Activated T-cell treated with anti-CD3 and anti-CD28 coated beads, Interleukin-2, amount 50 U/mL, for 72 hours (primary cell): ENCODE data around the gene ACTR1B. TPM values are rescaled to one million over a fixed set of nuclear protein-coding genes. Genes with fewer than 3 reads are reported as not detected.
A peak's percentile ranks its signal among the peaks of the same experiment; 100 is the strongest.
"Not testable (repeated sequence)": the region's sequence is repeated elsewhere in the genome, so short reads cannot be mapped to it uniquely, and the experiment has no call there.

Experiments used
- ATAC-seq, 2 donors: fragments of 150-1000 bp; cut with Tn5 transposase; replicated peaks in 1 of 2; 2 replicates each; pipeline ENCODE4 v1.10.0; 2021; ENCODE audit warnings: moderate library complexity in 2 of 2, mild to moderate bottlenecking in 1 of 2
- DNase-seq, 2 donors: peaks; one replicate each; pipeline ENCODE4 v3.0.0; 2021 to 2022; ENCODE audit warnings: mixed read lengths in 1 of 2
- H3K27ac Mint-ChIP-seq: one replicate; pipeline ENCODE4 v1.8.0; 2022; ENCODE audit warnings: mild to moderate bottlenecking, moderate library complexity, mixed read lengths
- H3K27me3 Mint-ChIP-seq: one replicate; pipeline ENCODE4 v1.8.0; 2022; ENCODE audit warnings: low read depth, mixed read lengths
- H3K36me3 Mint-ChIP-seq, 2 donors: one replicate each; pipeline ENCODE4 v1.8.0; 2022; ENCODE audit warnings: mixed read lengths in 2 of 2, mild to moderate bottlenecking in 1 of 2; ENCODE audit not compliant: insufficient read depth in 2 of 2
- H3K4me1 Mint-ChIP-seq: one replicate; pipeline ENCODE4 v1.8.0; 2022; ENCODE audit warnings: low read depth, mixed read lengths
- H3K4me3 Mint-ChIP-seq, 2 donors: one replicate each; pipeline ENCODE4 v1.8.0; 2022; ENCODE audit warnings: mild to moderate bottlenecking in 2 of 2, mixed read lengths in 2 of 2, moderate library complexity in 2 of 2
- H3K9me3 Mint-ChIP-seq, 2 donors: one replicate each; pipeline ENCODE4 v1.8.0; 2022; ENCODE audit warnings: mixed read lengths in 2 of 2
- total RNA-seq, 2 donors: library from RNA; stranded (reverse); gene quantifications; one replicate each; pipeline ENCODE4 v1.2.3, GENCODE V29; 2022

The ACTR1B gene
- total RNA-seq, 2 donors from 2014 or later: 123 to 129 TPM

GRCh38 chr2:97701851-97702465 is 38.1 kb upstream of the ACTR1B start:
- Mint-ChIP-seq H3K27me3 (no peaks in the 10 kb centered on the region), H3K36me3 (no peaks in the 10 kb centered on the region), H3K27ac (no peak overlapping the region), H3K4me3 (no peak overlapping the region), H3K9me3 (no peaks in the 10 kb centered on the region), H3K4me1 (peaks cover 15% of the 10 kb centered on the region)
- no peak for DNase-seq
- no peak for ATAC-seq

DNA sequence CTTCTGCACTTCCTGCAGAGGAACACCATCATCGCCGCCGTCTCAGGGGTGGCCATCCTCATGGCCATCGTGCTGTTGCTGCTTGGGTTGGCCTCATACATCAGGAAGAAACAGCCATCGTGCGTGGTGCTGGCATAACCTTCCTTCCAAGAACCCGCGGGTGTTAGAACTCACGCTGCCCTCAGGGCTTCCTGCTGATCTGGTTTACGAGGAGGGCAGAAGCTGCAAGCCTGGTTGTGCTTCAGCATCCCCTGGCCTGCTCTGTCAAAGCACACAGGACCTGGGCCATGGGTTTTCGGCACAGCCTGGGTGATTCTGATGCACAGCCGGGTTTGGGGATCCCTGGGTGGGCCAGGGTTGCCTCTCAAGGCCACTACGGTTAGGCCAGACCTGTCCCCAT is 37.3 kb upstream of the ACTR1B start:
- ATAC-seq: no peak
- H3K27me3 Mint-ChIP-seq: no peaks in the 10 kb centered on the region
- no peaks in the 10 kb centered on the region for H3K36me3 Mint-ChIP-seq
- H3K4me3 Mint-ChIP-seq: no peak overlapping the region
- H3K4me1 Mint-ChIP-seq: peaks cover 16% of the 10 kb centered on the region
- no peak overlapping the region for H3K27ac Mint-ChIP-seq
- no peaks in the 10 kb centered on the region for H3K9me3 Mint-ChIP-seq
- DNase-seq: no peak

DNA sequence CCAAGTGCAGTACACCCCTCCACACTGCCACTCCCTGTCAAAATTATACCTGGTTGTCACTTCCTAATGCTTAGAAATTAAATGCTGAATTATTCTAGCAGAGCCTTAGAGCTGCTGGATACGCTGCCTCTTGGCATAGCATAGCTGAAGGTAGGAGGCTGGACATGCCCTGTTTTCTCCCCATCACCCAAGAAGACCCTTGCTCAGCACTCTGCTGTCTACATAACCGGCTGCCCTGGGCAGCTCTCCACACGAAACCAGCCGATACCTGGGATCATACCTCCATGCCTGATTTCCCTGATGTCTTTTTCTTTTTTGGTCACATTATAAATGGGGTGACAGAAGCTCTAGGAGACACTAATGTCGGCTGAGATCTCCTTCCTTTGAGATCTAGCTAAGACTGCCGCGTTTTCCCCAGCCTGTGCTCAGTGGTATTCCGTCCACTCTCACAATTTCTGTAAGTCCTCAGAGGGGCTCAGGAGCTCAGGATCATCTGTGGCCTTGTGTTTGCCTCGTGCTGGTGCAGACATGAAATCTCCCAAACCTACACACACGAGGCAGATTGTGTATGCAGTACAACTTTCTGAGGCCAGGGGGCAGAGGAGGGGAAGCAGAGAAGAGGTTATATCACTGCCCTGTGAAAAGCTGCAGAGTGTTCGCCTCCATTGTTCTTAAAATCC is 36.1 kb upstream of the ACTR1B start:
- DNase-seq (peak; percentile 67 to 73), ATAC-seq (peak; percentile 83 to 84)
- Mint-ChIP-seq H3K27me3 (no peaks in the 10 kb centered on the region), H3K4me3 (no peak overlapping the region), H3K9me3 (no peaks in the 10 kb centered on the region), H3K36me3 (no peaks in the 10 kb centered on the region), H3K27ac (no peak overlapping the region), H3K4me1 (peaks cover 16% of the 10 kb centered on the region)

DNA sequence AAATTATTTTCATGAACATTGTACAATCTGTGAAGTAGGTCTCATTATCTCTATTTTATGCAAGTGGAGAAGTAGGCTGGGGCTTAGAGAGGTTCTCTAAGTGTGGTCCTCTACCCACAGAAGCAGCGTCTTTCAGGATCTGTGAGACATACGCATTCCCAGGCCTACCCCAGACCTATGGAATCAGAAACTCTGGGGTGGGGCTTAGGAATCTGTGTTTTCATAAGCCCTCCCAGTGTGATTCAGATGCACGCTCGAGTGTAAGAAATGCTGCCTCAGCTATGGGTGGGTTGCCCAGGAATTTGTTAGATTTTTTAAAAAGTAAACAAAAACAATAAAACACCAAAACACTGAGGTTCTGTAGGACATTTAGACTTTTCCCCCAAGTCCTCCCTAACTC is 34.7 kb upstream of the ACTR1B start:
- H3K9me3 Mint-ChIP-seq: no peaks in the 10 kb centered on the region
- no peak overlapping the region for H3K27ac Mint-ChIP-seq
- H3K4me3 Mint-ChIP-seq: no peak overlapping the region
- ATAC-seq (no peak), DNase-seq (no peak)
- no peaks in the 10 kb centered on the region for H3K27me3 Mint-ChIP-seq
- H3K4me1 Mint-ChIP-seq: peaks cover 21% of the 10 kb centered on the region
- H3K36me3 Mint-ChIP-seq: no peaks in the 10 kb centered on the region

- Mint-ChIP-seq H3K27me3 (no peaks in the 10 kb centered on the region), H3K4me1 (peaks cover 21% of the 10 kb centered on the region), H3K9me3 (no peaks in the 10 kb centered on the region), H3K27ac (no peak overlapping the region), H3K36me3 (no peaks in the 10 kb centered on the region), H3K4me3 (peak overlapping the region; percentile 38 to 61)
- peak; percentile 89 to 93 for DNase-seq
- ATAC-seq: peak; percentile 93 to 94
Measured at GRCh38 chr2:97697252-97698235, 33.7 kb upstream of the ACTR1B start.

DNA sequence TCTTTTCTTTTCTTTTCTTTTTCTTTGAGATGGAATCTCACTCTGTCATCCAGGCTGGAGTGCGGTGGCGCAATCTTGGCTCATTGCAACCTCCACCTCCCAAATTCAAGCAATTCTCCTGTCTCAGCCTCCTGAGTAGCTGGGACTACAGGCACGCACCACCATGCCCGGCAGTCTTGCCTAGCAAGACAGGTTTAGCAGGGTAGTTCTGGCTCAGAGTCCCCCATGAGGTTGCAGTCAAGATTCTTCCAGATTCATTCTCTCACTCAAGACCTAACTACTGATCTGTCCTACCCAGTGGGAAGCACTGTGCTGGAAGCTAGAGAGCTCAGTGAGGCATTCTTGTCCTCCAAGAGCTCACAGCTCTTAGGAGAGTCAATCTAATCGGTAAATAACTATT is 31.9 kb upstream of the ACTR1B start:
- Mint-ChIP-seq H3K9me3 (no peaks in the 10 kb centered on the region), H3K27ac (no peak overlapping the region), H3K27me3 (no peaks in the 10 kb centered on the region), H3K4me3 (no peak overlapping the region), H3K4me1 (peaks cover 21% of the 10 kb centered on the region), H3K36me3 (no peaks in the 10 kb centered on the region)
- DNase-seq (no peak), ATAC-seq (no peak)

DNA sequence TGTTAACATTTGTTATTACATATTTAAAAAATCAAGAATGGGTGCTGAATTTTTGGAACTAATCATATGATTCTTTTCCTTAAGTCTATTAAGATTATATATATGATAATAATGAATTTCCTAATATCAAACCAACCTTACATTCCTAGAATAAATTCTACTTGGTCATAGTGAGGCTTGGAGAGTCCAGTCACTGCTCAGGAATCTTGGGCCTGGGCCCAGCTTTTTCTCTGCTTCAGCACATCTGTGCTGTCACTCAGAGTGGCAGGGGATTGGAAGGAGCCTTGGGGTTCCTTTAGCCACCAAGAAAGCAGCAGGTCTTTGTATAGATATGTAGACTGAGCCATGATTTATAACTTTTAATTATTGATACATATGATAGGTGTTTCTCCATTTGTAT is 29.6 kb upstream of the ACTR1B start:
- Mint-ChIP-seq H3K9me3 (no peaks in the 10 kb centered on the region), H3K27me3 (no peaks in the 10 kb centered on the region), H3K36me3 (no peaks in the 10 kb centered on the region), H3K4me1 (peaks cover 19% of the 10 kb centered on the region), H3K27ac (no peak overlapping the region), H3K4me3 (no peak overlapping the region)
- ATAC-seq (no peak), DNase-seq (no peak)

DNA sequence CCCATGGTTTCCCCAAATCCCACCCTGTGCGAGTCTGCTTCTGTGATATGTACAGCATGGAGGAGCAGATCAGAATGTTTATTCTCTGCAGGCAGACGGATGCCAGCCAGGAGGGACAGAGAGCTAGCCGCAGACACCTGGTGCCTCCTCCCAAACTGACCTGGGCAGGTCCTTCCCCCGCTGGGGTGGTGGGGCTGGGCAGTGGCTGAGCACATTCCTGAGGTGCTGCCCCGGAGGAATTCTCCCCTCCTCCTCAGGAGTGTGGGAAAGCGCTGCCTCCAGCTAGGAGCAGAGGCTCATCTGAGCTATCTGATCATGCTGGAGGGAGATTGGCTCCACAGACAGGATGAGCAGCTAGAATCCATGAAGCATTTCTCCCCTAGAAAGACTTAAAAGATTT is 27.3 kb upstream of the ACTR1B start:
- ATAC-seq: no peak
- Mint-ChIP-seq H3K36me3 (no peaks in the 10 kb centered on the region), H3K4me1 (peaks cover 27% of the 10 kb centered on the region), H3K27me3 (no peaks in the 10 kb centered on the region), H3K27ac (no peak overlapping the region), H3K9me3 (no peaks in the 10 kb centered on the region), H3K4me3 (no peak overlapping the region)
- no peak for DNase-seq

- H3K9me3 Mint-ChIP-seq: no peaks in the 10 kb centered on the region
- H3K27ac Mint-ChIP-seq: peak overlapping the region; percentile 24
- H3K4me1 Mint-ChIP-seq: peaks cover 21% of the 10 kb centered on the region
- ATAC-seq (peak; percentile 90 to 94), DNase-seq (peak in 1 of 2 donors; percentile 17)
- H3K27me3 Mint-ChIP-seq: no peaks in the 10 kb centered on the region
- H3K4me3 Mint-ChIP-seq: peak overlapping the region; percentile 69 to 77
- no peaks in the 10 kb centered on the region for H3K36me3 Mint-ChIP-seq
Measured at GRCh38 chr2:97688062-97688827, 24.4 kb upstream of the ACTR1B start.

- Mint-ChIP-seq H3K4me1 (peaks cover 21% of the 10 kb centered on the region), H3K27ac (peak overlapping the region; percentile 38), H3K4me3 (peak overlapping the region in 1 of 2 donors; percentile 44)
- peak in 1 of 2 donors; percentile 25 for DNase-seq
- H3K36me3 Mint-ChIP-seq, H3K27me3 Mint-ChIP-seq, H3K9me3 Mint-ChIP-seq: not testable (repeated sequence)
- ATAC-seq: peak in 1 of 2 donors; percentile 54
Measured at GRCh38 chr2:97687235-97687634, 23.4 kb upstream of the ACTR1B start.

DNA sequence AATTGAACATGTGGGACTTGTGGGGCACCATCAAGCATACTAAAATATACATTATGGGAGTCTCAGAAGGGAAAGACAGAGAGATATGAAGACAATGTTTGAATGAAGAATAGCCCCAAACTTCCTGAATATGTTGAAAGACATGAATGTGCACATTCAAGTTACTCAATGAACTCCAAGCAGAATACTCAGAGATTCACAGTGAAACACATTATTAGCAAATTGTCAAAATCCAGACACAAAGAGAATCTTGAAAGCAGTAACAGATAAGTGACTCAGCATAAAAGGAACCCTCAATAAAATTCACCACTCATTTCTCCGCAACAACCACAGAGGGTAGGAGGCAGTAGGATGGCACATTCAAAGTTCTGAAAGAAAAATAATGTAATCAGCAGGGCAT is 14.5 kb upstream of the ACTR1B start:
- no peak for DNase-seq
- peaks cover 0 to 9% of the 10 kb centered on the region in 2 donors for H3K36me3 Mint-ChIP-seq
- peaks cover 37% of the 10 kb centered on the region for H3K4me1 Mint-ChIP-seq
- no peaks in the 10 kb centered on the region for H3K27me3 Mint-ChIP-seq
- H3K4me3 Mint-ChIP-seq: no peak overlapping the region
- no peaks in the 10 kb centered on the region for H3K9me3 Mint-ChIP-seq
- no peak for ATAC-seq
- H3K27ac Mint-ChIP-seq: no peak overlapping the region

GRCh38 chr2:97677480-97677879 is 13.6 kb upstream of the ACTR1B start:
- Mint-ChIP-seq H3K27ac (no peak overlapping the region), H3K4me1 (peaks cover 46% of the 10 kb centered on the region), H3K9me3 (no peaks in the 10 kb centered on the region), H3K27me3 (no peaks in the 10 kb centered on the region), H3K36me3 (peaks cover 0 to 11% of the 10 kb centered on the region in 2 donors), H3K4me3 (no peak overlapping the region)
- DNase-seq (no peak), ATAC-seq (no peak)
